ENCODE measurements around the gene SLC26A6.

GRCh38 chr3:48607519-48607918, 27.7 kb downstream of the SLC26A6 start:
- TF ChIP-seq CTCF (IDR thresholded peaks at IDR 0.05) (no peak), POLR2A (IDR thresholded peaks at IDR 0.05) (no peak)
